ENCODE data around the gene ZCCHC24. TPM values are rescaled to one million over a fixed set of nuclear protein-coding genes. Genes with fewer than 3 reads are reported as not detected.

The ZCCHC24 gene
- total and polyA plus RNA-seq, 12 donors: 5.8 to 49.0 (median 24.8) TPM

- DNase-seq: no peak
Observed at GRCh38 chr10:79430325-79430905, 15.0 kb downstream of the ZCCHC24 start.

DNA sequence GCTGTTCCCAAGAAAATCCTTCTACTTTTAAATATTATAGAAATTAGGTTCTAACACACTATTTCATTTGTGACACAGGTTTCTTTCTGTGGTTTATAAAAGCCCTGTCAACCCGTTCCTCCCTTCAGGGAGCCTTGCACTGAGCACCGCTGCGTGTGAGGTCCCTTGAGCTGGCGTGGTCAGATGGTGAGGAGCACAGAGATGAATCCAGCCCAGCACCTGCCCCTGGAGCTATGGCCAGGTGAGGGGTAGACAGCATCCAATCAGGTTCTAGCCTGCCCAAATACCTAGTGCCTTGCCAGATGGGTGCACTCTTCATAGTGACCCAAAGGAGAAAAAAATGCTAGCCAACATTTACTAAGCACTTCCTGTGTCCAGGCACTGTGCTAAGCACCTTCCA is 15.7 kb downstream of the ZCCHC24 start:
- H3K36me3 ChIP-seq (replicated peaks in 1 of 2): peaks cover 0 to 11% of the 10 kb centered on the region in 2 donors

More at GRCh38 chr10:79430325-79430905, 15.0 kb downstream of the ZCCHC24 start:
- H3K9me3 ChIP-seq (replicated peaks in 1 of 3): no peaks in the 10 kb centered on the region
- intact Hi-C loops (cut with DNase I): no loop called here
- no peak for TF ChIP-seq POLR2A (IDR thresholded peaks at IDR 0.05)
- TF ChIP-seq CTCF (IDR thresholded peaks at IDR 0.05): no peak
- no peak overlapping the region for H3K4me3 ChIP-seq
- peaks cover 0 to 8% of the 10 kb centered on the region in 2 donors for H3K36me3 ChIP-seq (replicated peaks in 1 of 2)
- peaks cover 3 to 11% of the 10 kb centered on the region in 2 donors for H3K4me1 ChIP-seq (replicated peaks in 1 of 2)
- H3K27ac ChIP-seq: peak overlapping the region in 1 of 5 donors; percentile 36
- H3K27me3 ChIP-seq: no peaks in the 10 kb centered on the region
- WGBS, 4 donors: 74 to 84% (median 80%) methylated on average over 3 to 6 of the region's 6 CpGs

GRCh38 chr10:79427965-79428364 is 17.5 kb downstream of the ZCCHC24 start:
- Histone ChIP-seq H3K4me1 (replicated peaks in 1 of 2) (peaks cover 0 to 19% of the 10 kb centered on the region in 2 donors), H3K27me3 (no peaks in the 10 kb centered on the region), H3K27ac (no peak overlapping the region), H3K9me3 (replicated peaks in 1 of 3) (no peaks in the 10 kb centered on the region), H3K4me3 (no peak overlapping the region), H3K36me3 (replicated peaks in 1 of 2) (peaks cover 0 to 11% of the 10 kb centered on the region in 2 donors)
- intact Hi-C loops (cut with DNase I): no loop called here
- 93 to 98% (median 95%) methylated on average over 3 of the region's 3 CpGs for WGBS, 4 donors
- DNase-seq: no peak
- TF ChIP-seq CTCF (IDR thresholded peaks at IDR 0.05) (no peak), POLR2A (IDR thresholded peaks at IDR 0.05) (no peak)

More for the DNA sequence above, 15.7 kb downstream of the ZCCHC24 start:
- peaks cover 0 to 11% of the 10 kb centered on the region in 2 donors for H3K4me1 ChIP-seq (replicated peaks in 1 of 2)
- peak overlapping the region in 1 of 5 donors; percentile 13 for H3K27ac ChIP-seq
- TF ChIP-seq POLR2A (IDR thresholded peaks at IDR 0.05): no peak
- TF ChIP-seq CTCF (IDR thresholded peaks at IDR 0.05): no peak
- no peaks in the 10 kb centered on the region for H3K27me3 ChIP-seq
- 86 to 92% (median 89%) methylated on average over 4 of the region's 4 CpGs for WGBS, 4 donors
- H3K9me3 ChIP-seq (replicated peaks in 1 of 3): no peaks in the 10 kb centered on the region
- intact Hi-C loops (cut with DNase I): no loop called here
- no peak overlapping the region for H3K4me3 ChIP-seq
- DNase-seq: no peak

DNA sequence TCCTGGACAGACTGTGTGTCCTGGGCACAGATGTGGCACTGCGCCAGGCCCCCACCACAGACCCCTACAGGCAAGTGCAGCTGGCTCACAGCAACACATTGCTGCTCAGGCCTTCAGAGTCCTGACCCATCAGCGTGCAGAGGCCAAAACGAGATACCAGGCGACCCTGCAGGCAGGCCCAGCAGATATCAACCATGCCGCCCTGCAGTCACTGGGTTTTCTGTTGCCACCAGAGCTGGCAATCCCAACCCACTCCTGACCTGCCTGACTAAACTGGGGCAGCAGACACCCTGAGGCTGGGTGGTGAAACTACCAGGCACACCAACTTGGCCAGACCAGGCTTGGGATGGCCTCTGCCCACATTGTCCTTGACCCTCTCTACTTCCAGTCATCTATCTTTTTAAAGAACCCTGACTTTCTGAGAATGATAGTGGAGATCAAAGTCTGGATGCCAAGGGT is 20.3 kb downstream of the ZCCHC24 start:
- peak overlapping the region in 2 of 5 donors; percentile 34 to 62 for H3K27ac ChIP-seq
- 51 to 66% (median 59%) methylated on average over 4 to 5 of the region's 5 CpGs for WGBS, 4 donors
- peaks cover 0 to 37% of the 10 kb centered on the region in 2 donors for H3K4me1 ChIP-seq (replicated peaks in 1 of 2)
- intact Hi-C loops (cut with DNase I): no loop called here
- no peaks in the 10 kb centered on the region for H3K27me3 ChIP-seq
- peaks cover 0 to 11% of the 10 kb centered on the region in 2 donors for H3K36me3 ChIP-seq (replicated peaks in 1 of 2)
- no peak overlapping the region for H3K4me3 ChIP-seq
- no peaks in the 10 kb centered on the region for H3K9me3 ChIP-seq (replicated peaks in 1 of 3)
- TF ChIP-seq POLR2A (IDR thresholded peaks at IDR 0.05) (no peak), CTCF (IDR thresholded peaks at IDR 0.05) (no peak)
- DNase-seq: no peak
